GM19351 (cell line): ENCODE results near the gene WFDC11.

Experiments used
- ATAC-seq: cut with Tn5 transposase; IDR thresholded peaks from one replicate; pipeline ENCODE4 v1.9.1; 2021; ENCODE audit warnings: mild to moderate bottlenecking, moderate library complexity; ENCODE audit not compliant: unreplicated experiment

Gene WFDC11

GRCh38 chr20:45629496-45630100 lies 40.4 kb downstream of the WFDC11 start, which contains the start of gene WFDC10A:
Gene WFDC10A, plus strand, starts transcription at chr20:45629739. Its CDS starts 75 bp downstream, at chr20:45629814.
- ATAC-seq, result peak; percentile 74

DNA sequence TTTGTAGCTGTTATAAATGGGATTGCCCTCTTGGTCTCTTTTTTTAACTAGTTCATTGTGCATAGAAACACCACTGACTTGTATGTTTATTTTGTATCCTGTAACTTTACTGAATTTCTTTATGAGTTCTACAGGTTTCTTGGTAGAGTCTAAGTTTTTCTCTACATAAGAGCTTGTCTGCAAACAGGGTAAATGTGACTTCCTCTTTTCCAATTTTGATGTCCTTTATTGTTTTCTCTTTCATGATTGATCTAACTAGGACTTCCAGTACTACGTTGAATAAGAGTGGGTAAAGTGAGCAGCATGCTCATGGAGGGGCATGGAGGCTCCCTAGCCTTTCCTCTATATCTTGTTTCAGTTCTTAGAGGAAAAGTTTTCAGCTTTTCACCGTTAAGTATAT lies 43.5 kb downstream of the WFDC11 start:
- no peak for ATAC-seq

GRCh38 chr20:45621593-45621992 lies 48.4 kb downstream of the WFDC11 start:
- ATAC-seq, result no peak

DNA sequence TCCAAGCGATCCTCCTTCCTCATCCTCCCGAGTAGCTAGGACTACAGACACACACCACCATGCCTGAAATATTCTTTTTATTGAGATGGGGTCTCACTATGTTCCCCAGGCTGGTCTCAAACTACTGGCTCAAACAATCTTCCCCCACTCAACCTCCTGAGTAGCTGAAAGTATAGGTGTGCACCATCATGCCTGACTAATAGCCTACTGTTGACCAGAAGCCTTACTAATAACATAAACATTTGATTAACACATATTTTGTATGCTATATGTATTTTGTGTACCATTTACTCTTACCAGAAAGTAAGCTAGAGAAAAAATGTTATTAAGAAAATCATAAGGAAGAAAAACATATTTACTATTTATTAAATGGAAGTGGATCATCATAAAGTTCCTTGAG lies 52.4 kb downstream of the WFDC11 start:
- no peak for ATAC-seq

DNA sequence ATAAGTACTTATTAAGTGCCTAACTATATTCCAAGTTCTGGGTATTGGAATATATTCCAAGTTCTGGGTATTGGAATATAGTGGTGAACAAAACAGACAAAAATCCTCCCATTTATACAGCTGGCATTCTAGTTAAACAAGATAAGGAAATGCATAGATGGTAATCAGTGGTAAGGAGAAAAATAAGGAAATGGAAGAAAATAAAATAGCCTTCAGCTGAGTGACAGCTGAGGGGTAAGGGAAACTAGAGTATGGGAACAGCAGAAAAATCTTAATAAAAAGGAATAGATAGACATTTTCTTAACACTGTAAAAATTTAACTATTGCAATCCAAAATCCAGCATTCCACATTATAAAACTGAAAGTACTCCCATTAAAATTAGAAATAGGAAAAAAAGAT lies 57.7 kb downstream of the WFDC11 start:
- no peak for ATAC-seq

DNA sequence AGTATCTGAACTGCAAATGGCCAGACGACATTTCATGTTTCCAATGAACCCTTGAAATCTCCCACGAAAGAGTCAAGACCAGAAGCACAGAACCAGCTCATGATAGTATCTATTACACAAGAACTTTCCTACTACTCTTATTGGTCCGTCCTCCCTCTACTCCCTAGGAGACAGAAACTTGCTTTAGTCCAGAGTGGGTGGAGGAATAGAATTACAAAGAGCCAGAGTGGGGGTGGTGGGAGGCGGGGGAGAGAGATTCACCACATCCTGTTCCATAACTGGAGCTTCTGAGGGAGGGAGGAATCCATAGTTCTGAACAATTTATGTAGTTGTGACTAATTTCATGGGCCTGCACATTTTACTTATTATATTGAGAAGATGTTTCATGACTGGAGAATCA lies 59.0 kb downstream of the WFDC11 start:
- ATAC-seq, result no peak

DNA sequence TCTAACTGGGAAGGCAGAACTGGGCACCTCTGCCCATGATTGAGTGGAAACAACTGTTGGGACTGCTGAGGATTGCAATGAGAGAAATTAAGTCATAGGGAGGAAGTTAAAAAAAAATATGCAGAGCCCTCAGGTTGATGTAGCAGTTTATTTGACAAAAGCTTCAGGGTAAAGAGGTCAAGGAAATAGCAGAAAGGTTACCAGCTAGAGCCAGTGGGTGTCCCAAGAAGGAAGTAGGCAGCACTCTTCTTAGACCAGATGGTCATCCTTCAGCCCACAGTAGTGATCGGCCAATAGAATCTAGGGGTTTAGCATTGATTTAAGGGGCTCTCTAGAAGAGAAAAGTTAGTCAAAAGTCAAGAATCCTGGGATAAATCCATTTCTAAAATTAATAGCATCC lies 62.2 kb downstream of the WFDC11 start:
- no peak for ATAC-seq
